ENCODE data around the gene EXOC3.

Gene EXOC3

DNA sequence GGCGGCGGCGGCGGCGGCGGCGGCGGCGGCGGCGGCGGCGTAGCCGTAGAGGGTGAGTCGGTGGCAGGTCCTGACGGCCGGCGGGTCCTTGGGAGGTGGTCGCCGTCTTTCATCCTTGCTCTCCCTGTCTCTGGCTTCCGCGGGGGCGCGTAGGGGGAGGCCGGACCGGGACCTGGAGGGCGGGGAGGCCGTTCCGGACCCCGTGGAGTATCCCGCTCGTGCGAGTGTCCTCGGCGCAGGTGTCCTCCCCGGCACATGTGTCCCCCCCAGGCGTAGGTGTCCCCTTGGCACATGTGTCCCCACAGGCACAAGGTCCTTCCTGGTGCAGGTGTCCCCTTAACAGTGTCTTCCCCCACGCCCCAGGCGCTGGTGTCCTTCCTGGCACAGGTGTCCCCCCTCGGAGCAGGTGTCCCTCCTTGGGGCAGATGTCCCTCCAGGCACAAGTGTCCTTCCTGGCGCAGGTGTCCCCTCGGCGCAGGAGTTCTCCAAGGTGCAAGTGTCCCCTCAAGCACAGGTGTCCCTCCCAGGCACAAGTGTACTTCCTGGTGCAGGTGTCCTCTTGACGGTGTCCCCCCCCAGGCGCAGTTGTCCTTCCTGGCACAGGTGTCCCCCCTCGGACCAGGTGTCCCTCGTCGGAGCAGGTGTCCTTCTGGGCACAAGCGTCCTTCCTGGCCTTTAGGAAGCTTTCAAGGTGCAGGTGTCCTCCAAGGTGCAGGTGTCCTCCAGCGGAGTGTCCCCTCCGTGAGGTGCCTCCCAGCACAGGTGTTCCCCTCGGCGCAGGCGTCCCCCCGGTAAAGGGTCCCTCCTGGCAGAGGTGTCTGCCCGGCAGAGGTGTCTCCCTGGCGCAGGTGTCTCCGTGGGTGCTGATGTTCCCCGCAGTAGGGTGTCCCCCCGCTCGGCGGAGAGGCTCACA, 519 bp downstream of the EXOC3 start:
- TF ChIP-seq, protein P1, sequence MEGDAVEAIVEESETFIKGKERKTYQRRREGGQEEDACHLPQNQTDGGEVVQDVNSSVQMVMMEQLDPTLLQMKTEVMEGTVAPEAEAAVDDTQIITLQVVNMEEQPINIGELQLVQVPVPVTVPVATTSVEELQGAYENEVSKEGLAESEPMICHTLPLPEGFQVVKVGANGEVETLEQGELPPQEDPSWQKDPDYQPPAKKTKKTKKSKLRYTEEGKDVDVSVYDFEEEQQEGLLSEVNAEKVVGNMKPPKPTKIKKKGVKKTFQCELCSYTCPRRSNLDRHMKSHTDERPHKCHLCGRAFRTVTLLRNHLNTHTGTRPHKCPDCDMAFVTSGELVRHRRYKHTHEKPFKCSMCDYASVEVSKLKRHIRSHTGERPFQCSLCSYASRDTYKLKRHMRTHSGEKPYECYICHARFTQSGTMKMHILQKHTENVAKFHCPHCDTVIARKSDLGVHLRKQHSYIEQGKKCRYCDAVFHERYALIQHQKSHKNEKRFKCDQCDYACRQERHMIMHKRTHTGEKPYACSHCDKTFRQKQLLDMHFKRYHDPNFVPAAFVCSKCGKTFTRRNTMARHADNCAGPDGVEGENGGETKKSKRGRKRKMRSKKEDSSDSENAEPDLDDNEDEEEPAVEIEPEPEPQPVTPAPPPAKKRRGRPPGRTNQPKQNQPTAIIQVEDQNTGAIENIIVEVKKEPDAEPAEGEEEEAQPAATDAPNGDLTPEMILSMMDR (IDR thresholded peaks at IDR 0.05; ENCODE audit: insufficient read depth, missing control alignments), result no peak
- no peak for FAIRE-seq
- peak; percentile 55 for DNase-seq (ENCODE audit: insufficient read length, low spot score)

DNA sequence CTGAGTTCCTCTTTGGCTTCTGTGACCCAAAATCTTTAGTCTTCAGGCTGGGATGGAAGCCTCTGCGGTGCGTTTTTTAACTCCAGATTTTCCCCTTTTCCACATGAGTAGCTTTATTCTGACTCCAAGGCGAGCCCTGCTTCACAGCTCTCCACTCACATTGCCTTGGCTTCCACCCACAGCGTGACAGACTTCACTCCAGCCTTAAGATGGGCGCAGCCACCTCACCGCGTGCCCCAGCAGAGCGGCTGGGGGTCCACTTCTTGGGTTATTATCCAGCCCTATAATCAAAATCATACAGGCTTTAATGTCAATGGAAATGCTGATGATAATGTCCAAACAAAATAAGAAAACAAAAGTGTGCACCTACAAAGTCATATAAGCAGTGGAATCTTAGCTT, 1.2 kb downstream of the EXOC3 start:
- FAIRE-seq (no peak), DNase-seq (ENCODE audit: insufficient read length, low spot score) (no peak)
- TF ChIP-seq, protein P1 (IDR thresholded peaks at IDR 0.05; ENCODE audit: insufficient read depth, missing control alignments), result no peak

DNA sequence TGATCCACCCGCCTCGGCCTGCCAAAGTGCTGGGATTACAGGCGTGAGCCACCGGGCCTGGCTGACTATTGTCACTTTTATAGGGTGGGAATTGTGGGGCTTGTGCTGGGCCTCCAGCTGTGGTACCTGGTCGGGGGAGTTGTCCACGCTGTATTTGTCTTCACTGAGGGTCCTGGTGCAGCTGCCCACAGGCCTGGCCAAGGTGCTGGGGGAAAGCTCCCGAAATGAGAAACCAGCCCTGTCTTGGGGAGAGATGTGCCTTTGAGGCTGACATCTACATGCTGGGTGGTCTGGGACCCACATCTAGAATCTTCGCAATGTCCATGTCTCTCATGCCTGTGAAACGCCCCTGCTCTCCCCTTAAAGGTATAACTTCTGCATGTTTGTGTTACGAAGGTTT, 2.6 kb downstream of the EXOC3 start:
- DNase-seq (ENCODE audit: insufficient read length, low spot score) (no peak), FAIRE-seq (no peak)
- TF ChIP-seq, protein P1 (IDR thresholded peaks at IDR 0.05; ENCODE audit: insufficient read depth, missing control alignments), result no peak

DNA sequence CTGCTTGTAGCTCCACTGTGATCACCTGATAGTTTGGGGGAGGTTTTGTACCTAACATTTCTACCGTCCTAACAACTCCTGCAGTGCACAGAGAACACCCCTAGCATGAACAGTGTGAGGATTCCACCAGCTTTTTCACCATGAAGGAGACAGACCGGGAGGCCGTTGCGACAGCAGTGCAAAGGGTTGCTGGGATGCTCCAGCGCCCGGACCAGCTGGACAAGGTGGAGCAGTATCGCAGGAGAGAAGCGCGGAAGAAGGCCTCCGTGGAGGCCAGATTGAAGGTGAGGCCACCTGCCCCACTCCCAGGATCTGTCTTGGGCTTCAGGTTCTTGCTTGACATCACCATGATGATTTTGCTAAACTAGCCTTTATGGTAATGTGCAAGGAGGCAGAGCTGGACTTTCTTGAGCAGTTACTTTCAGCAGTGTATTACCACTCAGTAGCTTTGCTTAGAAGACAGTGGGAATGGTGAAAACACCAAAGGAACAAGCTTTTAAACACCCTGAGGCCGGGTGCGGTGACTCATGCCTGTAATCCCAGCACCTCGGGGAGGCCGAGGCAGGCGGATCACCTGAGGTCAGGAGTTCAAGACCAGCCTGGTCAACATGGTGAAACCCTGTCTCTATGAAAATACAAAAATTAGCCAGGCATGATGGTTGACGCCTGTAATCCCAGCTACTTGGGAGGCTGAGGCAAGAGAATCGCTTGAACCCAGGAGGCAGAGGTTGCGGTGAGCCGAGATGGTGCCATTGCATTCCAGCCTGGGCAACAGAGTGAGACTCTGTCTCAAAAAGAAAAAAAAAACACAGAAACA, 3.3 kb downstream of the EXOC3 start:
- FAIRE-seq (no peak), DNase-seq (ENCODE audit: insufficient read length, low spot score) (no peak)
- TF ChIP-seq, protein P1 (IDR thresholded peaks at IDR 0.05; ENCODE audit: insufficient read depth, missing control alignments), result no peak

DNA sequence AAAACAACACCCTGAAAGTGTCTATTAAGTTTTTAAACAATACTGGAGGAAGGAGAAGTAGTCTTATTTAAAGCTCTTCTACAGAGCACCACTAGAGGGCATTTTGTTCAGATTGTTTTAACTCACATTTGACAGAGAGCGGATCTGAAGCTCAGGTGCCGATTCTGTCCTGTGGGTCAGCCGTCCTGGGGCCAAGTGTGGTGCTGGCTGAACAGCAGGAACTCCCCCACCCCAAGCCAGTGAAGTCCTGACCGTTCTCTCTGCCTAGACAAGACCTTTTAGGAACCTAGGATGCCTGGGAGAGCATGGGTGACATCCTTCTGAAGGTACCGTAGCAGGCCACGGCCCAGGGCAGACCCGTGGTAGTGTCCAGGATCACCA, 3.9 kb downstream of the EXOC3 start:
- TF ChIP-seq, protein P1 (IDR thresholded peaks at IDR 0.05; ENCODE audit: insufficient read depth, missing control alignments), result peak; percentile 41
- FAIRE-seq (no peak), DNase-seq (ENCODE audit: insufficient read length, low spot score) (peak; percentile 70)

- TF ChIP-seq, protein P1 (IDR thresholded peaks at IDR 0.05; ENCODE audit: insufficient read depth, missing control alignments), result no peak
- DNase-seq (ENCODE audit: insufficient read length, low spot score) (no peak), FAIRE-seq (no peak)
Measured at GRCh38 chr5:447501-447900, 4.5 kb downstream of the EXOC3 start.
